HepG2 (cell line): Measurements from ENCODE around the gene BRD8. TPM values are rescaled to one million over a fixed set of nuclear protein-coding genes. Genes with fewer than 3 reads are reported as not detected.

Experiments used
- ATF3 ChIP-seq: sonication (generic); formaldehyde crosslinking; IDR thresholded peaks from 2 replicates; pipeline ENCODE4 v1.4.0; 2020; ENCODE audit warnings: missing genetic modification reagents
- BRCA1 ChIP-seq: sonication (generic); formaldehyde crosslinking; IDR thresholded peaks from 2 replicates; pipeline ENCODE4 v1.4.0; 2020; ENCODE audit warnings: missing genetic modification reagents
- CAMTA2 ChIP-seq: sonication (generic); formaldehyde crosslinking; IDR thresholded peaks from 2 replicates; pipeline ENCODE4 v1.4.0; 2020; ENCODE audit warnings: mild to moderate bottlenecking, missing genetic modification reagents, borderline replicate concordance
- ELF3 ChIP-seq: IDR thresholded peaks from 2 replicates; pipeline ENCODE4 v1.6.1; 2016; ENCODE audit warnings: missing genetic modification reagents, missing compliant biosample characterization
- ELF4 ChIP-seq: sonication (generic); formaldehyde crosslinking; IDR thresholded peaks from 2 replicates; pipeline ENCODE4 v1.5.0; 2020; ENCODE audit warnings: missing genetic modification reagents, mild to moderate bottlenecking, moderate library complexity, borderline replicate concordance
- FOXJ3 ChIP-seq: sonication (generic); formaldehyde crosslinking; IDR thresholded peaks from 2 replicates; pipeline ENCODE4 v1.4.0; 2020; ENCODE audit warnings: missing genetic modification reagents, mild to moderate bottlenecking, borderline replicate concordance
- HIVEP1 ChIP-seq: sonication (generic); formaldehyde crosslinking; IDR thresholded peaks from 2 replicates; pipeline ENCODE4 v1.4.0; 2020; ENCODE audit warnings: mild to moderate bottlenecking, missing genetic modification reagents
- KAT2B ChIP-seq: fragments of 150-350 bp; IDR thresholded peaks from 2 replicates; pipeline ENCODE4 v1.6.1; 2014; ENCODE audit warnings: low read depth, low read length, borderline replicate concordance
- MTA3 ChIP-seq: sonication (generic); formaldehyde crosslinking; IDR thresholded peaks from 2 replicates; pipeline ENCODE4 v1.4.0; 2020; ENCODE audit warnings: missing genetic modification reagents
- POLR2A ChIP-seq, 2 experiments: IDR thresholded peaks; 2 replicates each; pipeline ENCODE4 v1.6.1; 2011; ENCODE audit warnings: low read depth in 2 of 2, low read length in 2 of 2, mild to moderate bottlenecking in 1 of 2, moderate library complexity in 1 of 2; ENCODE audit not compliant: insufficient read depth in 1 of 2
- PPARG ChIP-seq: conservative IDR thresholded peaks from 2 replicates; pipeline ENCODE4 v1.6.1; 2016; ENCODE audit warnings: missing biosample characterization, missing genetic modification reagents
- SALL2 ChIP-seq: sonication (generic); formaldehyde crosslinking; IDR thresholded peaks from 2 replicates; pipeline ENCODE4 v1.8.1; 2023; ENCODE audit warnings: mild to moderate bottlenecking, missing genetic modification reagents, inconsistent platforms
- SRY ChIP-seq: sonication (generic); formaldehyde crosslinking; IDR thresholded peaks from 2 replicates; pipeline ENCODE4 v1.8.0; 2022; ENCODE audit warnings: mild to moderate bottlenecking, missing genetic modification reagents
- SYNCRIP ChIP-seq: fragments of 200-400 bp; formaldehyde crosslinking; IDR thresholded peaks from 2 replicates; pipeline ENCODE4 v1.6.1; 2018; ENCODE audit warnings: mild to moderate bottlenecking, low read depth, low read length; ENCODE audit not compliant: insufficient read depth
- TBL1XR1 ChIP-seq: fragments of 150-350 bp; IDR thresholded peaks from 2 replicates; pipeline ENCODE4 v1.6.1; 2014; ENCODE audit warnings: borderline replicate concordance, low read length; ENCODE audit not compliant: partially characterized antibody
- TP53 ChIP-seq: sonication (generic); formaldehyde crosslinking; conservative IDR thresholded peaks from 2 replicates; pipeline ENCODE4 v1.4.0; 2020; ENCODE audit warnings: missing genetic modification reagents
- ZC3H4 ChIP-seq: sonication (generic); formaldehyde crosslinking; IDR thresholded peaks from 2 replicates; pipeline ENCODE4 v1.4.0; 2020; ENCODE audit warnings: missing genetic modification reagents, borderline replicate concordance
- ZNF207 ChIP-seq: fragments of 450-650 bp; IDR thresholded peaks from 2 replicates; pipeline ENCODE4 v1.6.1; 2016; ENCODE audit warnings: antibody characterized with exemption, borderline replicate concordance
- ZNF24 ChIP-seq: fragments of 450-650 bp; IDR thresholded peaks from 2 replicates; pipeline ENCODE4 v1.6.1; 2017; ENCODE audit warnings: antibody characterized with exemption, mild to moderate bottlenecking
- ZNF674 ChIP-seq: sonication (generic); formaldehyde crosslinking; IDR thresholded peaks from 2 replicates; pipeline ENCODE4 v1.5.0; 2020; ENCODE audit warnings: low read depth, mild to moderate bottlenecking, missing genetic modification reagents
- ZNF816 ChIP-seq: sonication (generic); formaldehyde crosslinking; IDR thresholded peaks from 2 replicates; pipeline ENCODE4 v1.8.0; 2022; ENCODE audit warnings: missing genetic modification reagents, mild to moderate bottlenecking, borderline replicate concordance
- polyA plus RNA-seq, 8 experiments: library from polyadenylated mRNA; depleted of rRNA in 3 of 8; stranded (reverse) in 7 of 8; unstranded in 1 of 8; fragments of >200 nt; fragmentation: Illumina TruSeq in 4 of 8; extraction: Trizol in 4 of 8; gene quantifications; 2 replicates each; pipeline versions ENCODE4 v1.2.1 to v1.2.3, GENCODE V29; 2011 to 2016; ENCODE audit warnings: low read depth in 4 of 8, missing spikeins in 1 of 8, mixed read lengths in 1 of 8; ENCODE audit not compliant: insufficient read depth in 1 of 8
- total RNA-seq, 5 experiments: library from RNA; depleted of rRNA; stranded (reverse); fragments of >200 nt; fragmentation: Illumina TruSeq; extraction: Trizol; gene quantifications; 2 replicates each; pipeline ENCODE4 v1.2.3, GENCODE V29; 2016; ENCODE audit warnings: low read depth in 1 of 5
- TF ChIP-seq, protein P1 (sequence below): sonication (generic); formaldehyde crosslinking; IDR thresholded peaks from 2 replicates; pipeline ENCODE4 v1.9.0; 2021; ENCODE audit warnings: missing genetic modification reagents, borderline replicate concordance
- TF ChIP-seq, protein P2 (sequence below): sonication (generic); formaldehyde crosslinking; IDR thresholded peaks from 2 replicates; pipeline ENCODE4 v1.9.0; 2021; ENCODE audit warnings: missing genetic modification reagents, mild to moderate bottlenecking, borderline replicate concordance
- TF ChIP-seq, protein P3 (sequence below): IDR thresholded peaks from 2 replicates; pipeline ENCODE4 v1.6.1; 2016; ENCODE audit warnings: missing compliant biosample characterization, missing genetic modification reagents, borderline replicate concordance

BRD8 gene
- total and polyA plus RNA-seq, 2 of the 13 experiments (the other 11 are each of a cell fraction or from before 2014, with no cell fraction given) = 62.5 to 71.1 TPM

DNA sequence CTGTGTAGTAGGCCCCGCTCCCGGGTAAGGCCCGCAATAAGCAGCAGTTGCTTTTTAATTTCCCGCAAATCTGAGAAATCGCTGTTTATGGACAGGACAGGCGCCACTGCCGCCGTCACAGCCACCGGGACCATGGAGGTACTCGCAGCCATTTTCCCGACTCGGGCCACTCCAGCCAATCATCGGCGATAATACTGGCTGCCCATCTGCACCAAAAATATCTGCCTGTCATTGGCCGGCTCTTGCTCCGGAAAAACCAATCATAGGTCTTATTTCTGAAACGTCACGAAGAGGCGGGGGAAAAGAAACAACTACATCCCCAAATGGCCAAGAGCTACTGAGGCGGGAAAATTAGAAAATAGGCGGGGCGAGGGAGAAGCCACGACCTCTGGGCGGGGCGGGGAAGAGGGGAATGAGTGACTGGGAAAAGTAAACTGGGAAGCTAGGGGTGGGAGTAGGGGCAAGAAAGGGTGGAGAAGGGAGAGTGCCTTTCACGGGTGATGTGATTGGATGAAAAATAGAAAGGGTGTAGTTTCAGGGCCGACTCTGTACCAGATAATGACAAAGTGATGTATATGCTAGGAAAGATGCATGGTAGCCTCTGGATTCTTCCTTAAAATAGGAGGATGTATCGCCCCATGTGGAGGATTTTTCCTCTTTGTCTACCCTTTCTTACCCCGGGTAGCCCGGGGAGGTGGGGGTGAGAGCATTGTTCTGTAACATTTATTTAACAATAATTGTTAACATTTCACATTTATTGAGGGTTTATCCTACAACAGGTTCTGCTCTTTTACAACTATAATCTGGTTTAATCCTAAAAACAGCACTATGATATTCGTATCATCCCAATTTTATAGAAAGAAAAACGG is 35.0 kb upstream of the BRD8 start, which contains the start of gene CDC23 (continued):
- TF ChIP-seq ZC3H4 = no peak
- no peak for TF ChIP-seq SYNCRIP
- TF ChIP-seq HIVEP1 (CRISPR knock-in tag) = peak; percentile 56; the same call in 1 of the 2 replicates
- no peak for TF ChIP-seq SALL2
- TF ChIP-seq ATF3 (CRISPR knock-in tag) = no peak
- TF ChIP-seq, protein P1, sequence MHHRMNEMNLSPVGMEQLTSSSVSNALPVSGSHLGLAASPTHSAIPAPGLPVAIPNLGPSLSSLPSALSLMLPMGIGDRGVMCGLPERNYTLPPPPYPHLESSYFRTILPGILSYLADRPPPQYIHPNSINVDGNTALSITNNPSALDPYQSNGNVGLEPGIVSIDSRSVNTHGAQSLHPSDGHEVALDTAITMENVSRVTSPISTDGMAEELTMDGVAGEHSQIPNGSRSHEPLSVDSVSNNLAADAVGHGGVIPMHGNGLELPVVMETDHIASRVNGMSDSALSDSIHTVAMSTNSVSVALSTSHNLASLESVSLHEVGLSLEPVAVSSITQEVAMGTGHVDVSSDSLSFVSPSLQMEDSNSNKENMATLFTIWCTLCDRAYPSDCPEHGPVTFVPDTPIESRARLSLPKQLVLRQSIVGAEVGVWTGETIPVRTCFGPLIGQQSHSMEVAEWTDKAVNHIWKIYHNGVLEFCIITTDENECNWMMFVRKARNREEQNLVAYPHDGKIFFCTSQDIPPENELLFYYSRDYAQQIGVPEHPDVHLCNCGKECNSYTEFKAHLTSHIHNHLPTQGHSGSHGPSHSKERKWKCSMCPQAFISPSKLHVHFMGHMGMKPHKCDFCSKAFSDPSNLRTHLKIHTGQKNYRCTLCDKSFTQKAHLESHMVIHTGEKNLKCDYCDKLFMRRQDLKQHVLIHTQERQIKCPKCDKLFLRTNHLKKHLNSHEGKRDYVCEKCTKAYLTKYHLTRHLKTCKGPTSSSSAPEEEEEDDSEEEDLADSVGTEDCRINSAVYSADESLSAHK (CRISPR knock-in tag) = no peak
- no peak for TF ChIP-seq ZNF816 (CRISPR knock-in tag)
- TF ChIP-seq PPARG (CRISPR knock-in tag) = 0 out of 2 replicates have a peak, but pooled peaks have one; percentile 9
- TF ChIP-seq ELF3 = no peak
- 0 out of 2 replicates have a peak, but pooled peaks have one; percentile 52 for TF ChIP-seq ELF4
- TF ChIP-seq POLR2A (IDR thresholded peaks at IDR 0.05; ENCODE audit: insufficient read depth in 1 of 2, low read depth in 2 of 2, low read length in 2 of 2) = peak; percentile 74 to 89
- no peak for TF ChIP-seq TBL1XR1
- TF ChIP-seq, protein P2, sequence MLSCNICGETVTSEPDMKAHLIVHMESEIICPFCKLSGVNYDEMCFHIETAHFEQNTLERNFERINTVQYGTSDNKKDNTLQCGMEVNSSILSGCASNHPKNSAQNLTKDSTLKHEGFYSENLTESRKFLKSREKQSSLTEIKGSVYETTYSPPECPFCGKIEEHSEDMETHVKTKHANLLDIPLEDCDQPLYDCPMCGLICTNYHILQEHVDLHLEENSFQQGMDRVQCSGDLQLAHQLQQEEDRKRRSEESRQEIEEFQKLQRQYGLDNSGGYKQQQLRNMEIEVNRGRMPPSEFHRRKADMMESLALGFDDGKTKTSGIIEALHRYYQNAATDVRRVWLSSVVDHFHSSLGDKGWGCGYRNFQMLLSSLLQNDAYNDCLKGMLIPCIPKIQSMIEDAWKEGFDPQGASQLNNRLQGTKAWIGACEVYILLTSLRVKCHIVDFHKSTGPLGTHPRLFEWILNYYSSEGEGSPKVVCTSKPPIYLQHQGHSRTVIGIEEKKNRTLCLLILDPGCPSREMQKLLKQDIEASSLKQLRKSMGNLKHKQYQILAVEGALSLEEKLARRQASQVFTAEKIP = no peak
- no peak for TF ChIP-seq ZNF24
- no peak for TF ChIP-seq ZNF674 (CRISPR knock-in tag)
- TF ChIP-seq FOXJ3 = 0 out of 2 replicates have a peak, but pooled peaks have one; percentile 52
- TF ChIP-seq CAMTA2 (CRISPR knock-in tag) = no peak
- no peak for TF ChIP-seq ZNF207
- TF ChIP-seq BRCA1 (CRISPR knock-in tag) = no peak
- TF ChIP-seq MTA3 (CRISPR knock-in tag) = no peak
- no peak; the same call in 1 of the 2 replicates for TF ChIP-seq TP53 (CRISPR knock-in tag)
- 0 out of 2 replicates have a peak, but pooled peaks have one; percentile 77 for TF ChIP-seq SRY (CRISPR knock-in tag)
- TF ChIP-seq, protein P3, sequence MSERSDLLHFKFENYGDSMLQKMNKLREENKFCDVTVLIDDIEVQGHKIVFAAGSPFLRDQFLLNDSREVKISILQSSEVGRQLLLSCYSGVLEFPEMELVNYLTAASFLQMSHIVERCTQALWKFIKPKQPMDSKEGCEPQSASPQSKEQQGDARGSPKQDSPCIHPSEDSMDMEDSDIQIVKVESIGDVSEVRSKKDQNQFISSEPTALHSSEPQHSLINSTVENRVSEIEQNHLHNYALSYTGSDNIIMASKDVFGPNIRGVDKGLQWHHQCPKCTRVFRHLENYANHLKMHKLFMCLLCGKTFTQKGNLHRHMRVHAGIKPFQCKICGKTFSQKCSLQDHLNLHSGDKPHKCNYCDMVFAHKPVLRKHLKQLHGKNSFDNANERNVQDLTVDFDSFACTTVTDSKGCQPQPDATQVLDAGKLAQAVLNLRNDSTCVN = no peak
- no peak for TF ChIP-seq KAT2B
